ENCODE results near the gene GPT2. TPM values are rescaled to one million over a fixed set of nuclear protein-coding genes. Genes with fewer than 3 reads are reported as not detected.

The GPT2 gene
- total RNA-seq, 1 donor: 15.6 TPM

- DNase-seq (ENCODE audit: insufficient read length, low spot score, missing footprints): no peak
- no peak for TF ChIP-seq CTCF (IDR thresholded peaks at IDR 0.05; ENCODE audit: extremely low read depth, low read depth, low read length)
- no peak overlapping the region for H2AFZ ChIP-seq (ENCODE audit: low read length)
- H3K9me3 ChIP-seq (ENCODE audit: low read depth, low read length): no peaks in the 10 kb centered on the region
- no peaks in the 10 kb centered on the region for H3K27me3 ChIP-seq (ENCODE audit: insufficient read depth, low read length)
- H4K20me1 ChIP-seq (ENCODE audit: insufficient read depth, low read length): no peaks in the 10 kb centered on the region
- H3K4me2 ChIP-seq (ENCODE audit: insufficient read depth, low read length): no peak overlapping the region
- no peaks in the 10 kb centered on the region for H3K79me2 ChIP-seq (ENCODE audit: insufficient read depth, low read length)
- no peak overlapping the region for H3K27ac ChIP-seq (ENCODE audit: low read depth, low read length)
- no peaks in the 10 kb centered on the region for H3K36me3 ChIP-seq (ENCODE audit: insufficient read depth, low read length)
- no peaks in the 10 kb centered on the region for H3K4me1 ChIP-seq (ENCODE audit: insufficient read depth, low read length)
- no peak overlapping the region for H3K4me3 ChIP-seq (ENCODE audit: insufficient read depth, low read length)
Measured at GRCh38 chr16:46948548-46949166, 64.5 kb downstream of the GPT2 start.

GRCh38 chr16:46949241-46949892 is 65.2 kb downstream of the GPT2 start:
- no peak for TF ChIP-seq CTCF (IDR thresholded peaks at IDR 0.05; ENCODE audit: extremely low read depth, low read depth, low read length)
- Histone ChIP-seq H3K4me2 (ENCODE audit: insufficient read depth, low read length) (no peak overlapping the region), H3K4me3 (ENCODE audit: insufficient read depth, low read length) (no peak overlapping the region), H3K9me3 (ENCODE audit: low read depth, low read length) (no peaks in the 10 kb centered on the region), H3K27me3 (ENCODE audit: insufficient read depth, low read length) (no peaks in the 10 kb centered on the region), H3K4me1 (ENCODE audit: insufficient read depth, low read length) (no peaks in the 10 kb centered on the region), H3K36me3 (ENCODE audit: insufficient read depth, low read length) (no peaks in the 10 kb centered on the region), H3K79me2 (ENCODE audit: insufficient read depth, low read length) (no peaks in the 10 kb centered on the region), H4K20me1 (ENCODE audit: insufficient read depth, low read length) (no peaks in the 10 kb centered on the region), H2AFZ (ENCODE audit: low read length) (no peak overlapping the region), H3K27ac (ENCODE audit: low read depth, low read length) (no peak overlapping the region)
- no peak for DNase-seq (ENCODE audit: insufficient read length, low spot score, missing footprints)

- TF ChIP-seq CTCF (IDR thresholded peaks at IDR 0.05; ENCODE audit: extremely low read depth, low read depth, low read length): no peak
- H3K9me3 ChIP-seq (ENCODE audit: low read depth, low read length): no peaks in the 10 kb centered on the region
- H3K27me3 ChIP-seq (ENCODE audit: insufficient read depth, low read length): no peaks in the 10 kb centered on the region
- H3K79me2 ChIP-seq (ENCODE audit: insufficient read depth, low read length): no peaks in the 10 kb centered on the region
- H3K27ac ChIP-seq (ENCODE audit: low read depth, low read length): no peak overlapping the region
- H4K20me1 ChIP-seq (ENCODE audit: insufficient read depth, low read length): no peaks in the 10 kb centered on the region
- H3K36me3 ChIP-seq (ENCODE audit: insufficient read depth, low read length): peaks cover 3% of the 10 kb centered on the region
- DNase-seq (ENCODE audit: insufficient read length, low spot score, missing footprints): no peak
- no peak overlapping the region for H2AFZ ChIP-seq (ENCODE audit: low read length)
- no peak overlapping the region for H3K4me3 ChIP-seq (ENCODE audit: insufficient read depth, low read length)
- H3K4me1 ChIP-seq (ENCODE audit: insufficient read depth, low read length): no peaks in the 10 kb centered on the region
- H3K4me2 ChIP-seq (ENCODE audit: insufficient read depth, low read length): no peak overlapping the region
Measured at GRCh38 chr16:46950009-46950408, 65.8 kb downstream of the GPT2 start.

- Histone ChIP-seq H3K4me1 (ENCODE audit: insufficient read depth, low read length) (no peaks in the 10 kb centered on the region), H2AFZ (ENCODE audit: low read length) (no peak overlapping the region), H3K9me3 (ENCODE audit: low read depth, low read length) (no peaks in the 10 kb centered on the region), H4K20me1 (ENCODE audit: insufficient read depth, low read length) (peaks cover under 1% of the 10 kb centered on the region), H3K4me2 (ENCODE audit: insufficient read depth, low read length) (no peak overlapping the region), H3K4me3 (ENCODE audit: insufficient read depth, low read length) (no peak overlapping the region), H3K27me3 (ENCODE audit: insufficient read depth, low read length) (no peaks in the 10 kb centered on the region), H3K79me2 (ENCODE audit: insufficient read depth, low read length) (peaks cover 7% of the 10 kb centered on the region), H3K36me3 (ENCODE audit: insufficient read depth, low read length) (peaks cover 45% of the 10 kb centered on the region), H3K27ac (ENCODE audit: low read depth, low read length) (no peak overlapping the region)
- no peak for TF ChIP-seq CTCF (IDR thresholded peaks at IDR 0.05; ENCODE audit: extremely low read depth, low read depth, low read length)
- no peak for DNase-seq (ENCODE audit: insufficient read length, low spot score, missing footprints)
Measured at GRCh38 chr16:46954562-46954961, 70.4 kb downstream of the GPT2 start.

Data from osteoblast (primary cell).